Central memory CD4-positive, alpha-beta T cell (primary cell): ENCODE results near the gene KRT34.
"Not testable (repeated sequence)": the region's sequence is repeated elsewhere in the genome, so short reads cannot be mapped to it uniquely, and the experiment has no call there.

Experiments
- DNase-seq: peaks from one replicate; pipeline ENCODE4 v3.0.0; 2022
- total RNA-seq, 3 experiments: gene quantifications; one replicate each; lab custom pipeline; 2026; lab: John Stamatoyannopoulos, UW

KRT34 gene
- total RNA-seq: 0 reads per million in 3 experiments

- not testable (repeated sequence) for DNase-seq
These were observed at the start of gene KRT34 for GRCh38 chr17:41381943-41382342. Gene KRT34, minus strand, starts transcription at chr17:41382306. Its CDS starts 60 bp downstream, at chr17:41382246.

DNA sequence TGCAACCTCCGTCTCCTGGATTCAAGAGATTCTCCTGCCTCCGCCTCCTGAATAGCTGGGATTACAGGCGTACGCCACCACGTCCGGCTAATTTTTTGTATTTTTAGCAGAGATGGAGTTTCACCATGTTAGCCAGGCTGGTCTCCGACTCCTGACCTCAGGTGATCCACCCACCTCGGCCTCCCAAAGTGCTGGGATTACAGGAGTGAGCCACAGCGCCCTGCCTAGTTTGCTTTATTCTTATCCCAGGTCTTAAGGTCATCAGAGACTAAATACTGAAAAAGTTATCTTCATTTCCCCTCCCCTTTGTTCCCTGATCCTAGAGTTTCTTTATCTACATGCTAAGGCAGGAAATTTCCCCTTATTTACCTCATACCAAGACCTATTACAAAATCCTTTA, 48.3 kb upstream of the KRT34 start:
- DNase-seq: not testable (repeated sequence)

- no peak for DNase-seq
These were observed 47.6 kb upstream of the KRT34 start for GRCh38 chr17:41429667-41430066.

- no peak for DNase-seq
These were observed 46.6 kb upstream of the KRT34 start for GRCh38 chr17:41428591-41429291.

GRCh38 chr17:41424111-41424635, 42.1 kb upstream of the KRT34 start, which contains the start of gene KRT37:
Gene KRT37, minus strand, starts transcription at chr17:41424585. Its CDS starts 62 bp downstream, at chr17:41424523.
- no peak for DNase-seq

DNA sequence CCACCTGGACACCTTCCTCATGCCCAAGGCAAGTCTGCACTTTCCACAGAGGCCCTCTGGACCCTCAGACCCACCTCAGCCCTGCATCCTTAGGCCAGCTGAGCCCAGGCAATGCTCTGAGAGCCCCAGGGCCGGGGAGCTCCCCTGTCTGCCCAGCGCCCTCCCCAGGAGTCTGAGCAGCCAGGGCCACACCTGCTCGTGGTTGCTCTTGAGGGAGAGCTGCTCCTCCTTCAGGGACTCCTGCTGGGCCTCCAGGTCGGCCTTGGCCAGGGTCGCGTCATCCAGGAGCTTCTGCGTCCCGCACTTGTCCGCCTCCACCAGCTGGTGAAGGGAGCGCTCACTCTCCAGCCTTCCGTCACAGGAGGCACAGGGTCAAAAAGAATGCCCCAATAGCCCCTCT, 40.5 kb upstream of the KRT34 start:
- DNase-seq: not testable (repeated sequence)

GRCh38 chr17:41421617-41422016, 39.5 kb upstream of the KRT34 start:
- no peak for DNase-seq

GRCh38 chr17:41421116-41421515, 39.0 kb upstream of the KRT34 start:
- no peak for DNase-seq

- DNase-seq: no peak
These were observed 38.0 kb upstream of the KRT34 start for GRCh38 chr17:41420134-41420533.

DNA sequence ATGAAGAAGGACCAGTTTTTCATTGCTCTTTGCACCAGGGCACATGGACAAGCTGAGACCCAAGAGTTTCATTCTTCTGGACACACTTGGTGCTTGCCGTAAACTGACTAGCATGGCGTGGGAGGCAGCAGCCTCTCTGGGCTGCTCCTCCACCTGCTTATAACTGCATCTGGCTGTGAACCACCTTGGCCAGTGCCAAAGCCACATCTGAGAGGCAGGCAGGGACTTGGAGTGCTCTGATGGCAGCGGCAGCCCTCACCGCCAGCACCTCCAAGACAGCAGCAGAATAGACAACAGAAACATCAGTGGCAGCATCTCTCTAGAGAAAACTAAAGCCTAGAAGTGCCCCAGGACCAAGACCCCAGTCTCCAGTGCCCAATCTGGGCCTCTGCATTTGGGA, 37.6 kb upstream of the KRT34 start:
- no peak for DNase-seq

DNA sequence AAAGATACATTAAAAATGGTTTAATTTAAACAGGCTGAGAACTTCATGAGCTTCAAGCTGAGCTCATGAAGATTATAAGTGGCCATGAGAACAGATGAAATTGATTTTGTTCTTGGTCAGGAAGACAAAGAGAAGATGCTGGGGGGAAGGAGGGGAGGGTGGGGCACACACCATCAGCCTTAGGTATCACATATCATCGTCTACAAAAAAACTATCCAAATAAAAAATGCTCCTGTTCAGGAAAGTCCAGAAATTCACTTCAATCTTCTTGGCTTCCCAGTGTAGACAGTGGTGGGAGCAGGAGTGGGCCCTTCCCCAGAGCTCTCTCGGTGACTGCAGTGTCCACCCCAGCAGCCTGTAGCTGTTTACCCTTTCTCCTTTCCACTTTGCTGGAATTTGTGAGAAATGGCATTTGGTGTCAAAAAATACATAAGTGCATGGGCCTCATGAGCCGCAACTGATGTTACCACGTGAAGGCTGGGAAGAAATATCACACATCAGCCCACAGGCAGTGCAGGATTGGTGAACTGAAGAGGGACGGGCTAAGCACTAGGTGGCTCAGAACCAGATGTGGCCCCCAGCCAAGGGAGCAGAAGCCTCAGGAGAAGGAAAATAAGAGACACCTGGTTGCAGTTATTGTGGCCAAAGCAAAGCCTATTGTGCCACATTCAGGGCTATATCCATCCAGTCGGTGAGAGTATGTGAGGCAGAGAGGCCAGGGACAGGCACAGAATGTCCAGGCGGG, 36.2 kb upstream of the KRT34 start:
- no peak for DNase-seq

DNA sequence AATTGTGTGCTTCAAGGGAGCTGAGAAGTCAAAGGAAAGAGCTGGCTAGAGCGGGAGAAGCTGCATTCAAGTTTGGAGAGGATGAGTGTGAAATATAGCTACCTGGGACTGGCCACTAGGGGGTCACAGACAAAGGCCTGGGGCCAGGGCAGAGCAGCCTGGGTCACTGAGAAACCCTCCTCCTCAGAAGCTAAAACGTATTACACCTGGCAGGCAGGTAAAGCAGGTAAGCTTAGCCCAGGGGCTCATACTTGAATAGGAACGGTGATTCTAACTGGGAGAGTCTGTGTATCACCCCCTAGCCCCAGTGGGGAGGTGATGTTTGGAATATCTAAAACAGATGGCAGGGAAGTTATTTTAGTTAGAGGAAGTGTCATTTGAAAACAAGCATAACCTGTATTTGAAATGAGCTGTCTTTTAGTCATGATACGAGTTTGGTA, 35.5 kb upstream of the KRT34 start:
- DNase-seq: no peak

GRCh38 chr17:41417127-41417526, 35.0 kb upstream of the KRT34 start:
- no peak for DNase-seq

DNA sequence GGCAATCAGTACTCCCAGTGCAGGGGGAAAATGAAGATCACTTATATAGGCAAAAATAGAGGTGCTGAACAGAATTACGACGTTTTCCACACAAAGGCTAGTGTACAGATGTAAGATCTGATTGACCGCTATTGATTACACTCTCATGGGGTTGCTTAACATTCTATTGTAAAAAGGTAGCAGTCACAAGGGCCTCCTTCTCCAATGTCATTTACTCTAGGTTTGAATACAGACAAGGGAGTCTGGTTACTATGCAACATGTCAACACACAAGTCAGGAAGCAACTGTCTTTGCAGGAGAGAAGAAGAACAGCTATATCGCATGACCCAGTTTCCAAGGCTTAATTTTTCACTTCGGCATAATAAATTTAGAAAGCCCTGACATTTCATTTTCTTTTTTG, 34.4 kb upstream of the KRT34 start:
- DNase-seq: no peak

DNA sequence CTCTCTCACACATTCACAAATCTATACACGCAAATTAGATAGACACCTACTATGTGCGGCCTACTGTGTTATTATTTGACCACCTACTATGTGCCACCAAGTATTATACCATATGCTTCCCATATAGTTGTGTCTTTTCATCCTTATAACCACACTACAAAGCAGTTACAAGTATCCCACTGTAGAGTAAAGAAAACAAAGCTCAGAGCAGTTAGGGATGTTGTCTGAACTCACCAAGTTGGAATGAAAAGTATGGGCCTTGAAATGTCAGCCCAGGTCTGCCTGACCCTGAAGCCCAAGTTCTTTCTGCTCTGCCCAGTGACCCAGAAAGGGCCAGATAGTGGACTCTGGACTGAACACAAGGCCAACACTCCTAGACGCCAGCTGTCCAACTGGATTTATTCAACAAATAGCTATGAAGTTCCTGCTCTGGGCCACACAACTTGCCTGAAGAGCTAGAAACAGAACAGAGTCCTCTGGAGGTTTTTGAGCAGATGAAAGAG, 33.8 kb upstream of the KRT34 start:
- no peak for DNase-seq

- no peak for DNase-seq
These were observed 33.3 kb upstream of the KRT34 start for GRCh38 chr17:41415411-41415810.

GRCh38 chr17:41413982-41414381, 31.9 kb upstream of the KRT34 start:
- no peak for DNase-seq

GRCh38 chr17:41413353-41413957, 31.3 kb upstream of the KRT34 start:
- no peak for DNase-seq

GRCh38 chr17:41411072-41411840, 29.1 kb upstream of the KRT34 start:
- DNase-seq: no peak

DNA sequence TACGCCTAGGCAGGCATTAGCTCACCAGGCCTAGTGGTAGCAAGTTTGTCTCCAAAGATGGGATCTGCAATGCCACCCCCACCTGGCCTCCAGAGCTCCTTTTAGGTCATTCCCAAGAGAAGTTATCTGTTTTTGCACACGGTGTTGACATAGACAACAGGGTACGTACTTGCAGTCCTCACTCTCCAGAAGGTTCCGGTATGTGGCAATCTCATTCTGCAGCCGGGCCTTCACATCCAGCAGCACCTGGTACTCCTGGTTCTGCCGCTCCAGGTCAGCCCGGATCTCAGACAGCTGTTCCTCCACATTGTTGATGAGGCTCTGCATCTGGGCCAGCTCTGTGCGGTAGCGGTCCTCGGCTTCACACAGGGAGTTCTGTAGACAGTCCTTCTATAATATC, 25.1 kb upstream of the KRT34 start:
- no peak for DNase-seq

GRCh38 chr17:41406205-41406604, 24.1 kb upstream of the KRT34 start:
- no peak for DNase-seq

- DNase-seq: peak; percentile 32
These were observed 22.0 kb upstream of the KRT34 start for GRCh38 chr17:41404024-41404671.
